ENCODE measurements around the gene ATF6.
"Not testable (repeated sequence)": the region's sequence is repeated elsewhere in the genome, so short reads cannot be mapped to it uniquely, and the experiment has no call there.

ATF6 gene

DNA sequence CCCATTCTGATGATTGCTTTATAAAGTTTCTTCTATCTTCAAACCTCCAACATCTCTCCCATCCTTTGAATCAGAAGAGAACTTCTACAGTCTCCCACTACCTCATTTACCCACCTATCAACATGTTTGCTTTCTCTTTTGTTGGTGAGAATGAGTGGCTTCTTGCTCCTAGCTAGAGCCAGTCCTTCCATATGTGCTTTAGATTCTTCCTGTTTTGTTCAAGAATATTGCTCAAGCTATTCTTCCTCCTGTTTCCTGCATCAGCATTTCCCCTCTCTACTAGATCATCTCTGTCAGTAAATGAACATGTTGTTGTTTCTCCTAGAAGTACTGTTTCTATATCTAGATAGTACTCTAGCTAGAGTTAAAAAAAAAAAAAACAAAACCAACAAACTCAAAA lies 6.3 kb downstream of the ATF6 start:
- in situ Hi-C loops (cut with MboI; ENCODE audit: low sequenced_read_pairs): no loop called here

DNA sequence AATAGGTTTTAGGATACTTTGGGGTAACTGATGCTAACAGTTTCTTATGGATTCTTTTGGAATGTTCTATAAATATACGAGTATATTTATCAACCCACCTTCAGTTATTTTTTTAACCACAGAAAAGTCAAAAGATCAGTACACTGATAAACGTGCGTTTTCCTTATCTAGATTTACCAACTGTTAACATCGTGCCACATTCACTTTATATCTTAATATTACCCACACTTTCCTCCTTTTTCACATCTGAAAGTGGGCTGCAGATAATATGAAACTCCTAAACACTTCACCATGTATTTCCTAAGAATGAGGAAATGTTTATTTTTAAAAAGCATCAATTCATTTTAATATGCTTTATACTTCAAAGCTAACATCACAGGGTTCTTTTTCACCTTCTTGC lies 7.7 kb downstream of the ATF6 start:
- in situ Hi-C loops (cut with MboI; ENCODE audit: low sequenced_read_pairs): no loop called here

- in situ Hi-C loops (cut with MboI; ENCODE audit: low sequenced_read_pairs): loop anchor here (25.0 kb wide), 1 partner anchor 485 kb away; no protein-coding TSS in a partner anchor
Observed at GRCh38 chr1:161777261-161777660, 11.1 kb downstream of the ATF6 start.

DNA sequence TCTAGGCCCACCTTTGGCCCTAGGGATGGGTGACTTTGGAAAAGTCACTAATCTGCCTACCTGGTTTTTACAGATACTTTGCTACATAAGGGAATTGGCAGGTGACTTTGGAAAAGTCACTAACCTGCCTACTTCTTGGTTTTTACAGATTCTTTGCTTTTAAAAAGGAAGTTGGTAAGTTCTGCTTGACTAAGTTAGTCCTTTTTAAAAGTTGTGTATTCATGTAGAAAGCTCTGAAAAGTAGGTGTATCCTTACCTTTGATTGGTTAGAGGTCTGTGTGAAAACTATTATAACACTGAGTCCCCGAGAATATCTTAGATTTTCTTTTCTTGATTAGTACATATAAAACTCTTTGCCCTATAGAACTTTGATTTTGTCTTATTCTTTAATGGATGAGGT lies 12.4 kb downstream of the ATF6 start:
- in situ Hi-C loops (cut with MboI; ENCODE audit: low sequenced_read_pairs): loop anchor here (25.0 kb wide), 1 partner anchor 484 kb away; no protein-coding TSS in a partner anchor

DNA sequence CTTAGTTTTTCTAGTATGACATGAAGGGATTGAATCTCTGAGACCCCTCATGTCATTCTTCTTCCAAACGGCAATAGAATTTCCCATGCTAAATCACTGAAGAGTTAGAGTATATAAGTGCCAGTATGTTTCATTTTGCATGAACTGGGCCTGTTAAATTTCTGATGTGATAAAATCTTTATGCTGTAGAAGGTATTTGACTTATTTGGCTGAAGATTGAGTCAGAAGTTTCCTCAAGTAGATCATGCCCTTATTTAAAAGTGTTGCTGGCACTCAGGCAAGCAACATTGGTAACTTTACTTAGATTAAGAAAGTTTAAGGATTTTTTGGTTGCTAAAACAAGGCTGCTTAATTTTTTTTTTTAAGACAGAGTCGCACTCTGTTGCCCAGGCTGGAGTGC lies 13.3 kb downstream of the ATF6 start:
- in situ Hi-C loops (cut with MboI; ENCODE audit: low sequenced_read_pairs): loop anchor here (25.0 kb wide), 1 partner anchor 483 kb away; no protein-coding TSS in a partner anchor

- in situ Hi-C loops (cut with MboI; ENCODE audit: low sequenced_read_pairs): loop anchor here (25.0 kb wide), 1 partner anchor 480 kb away; no protein-coding TSS in a partner anchor
Observed at GRCh38 chr1:161781995-161782394, 15.9 kb downstream of the ATF6 start.

DNA sequence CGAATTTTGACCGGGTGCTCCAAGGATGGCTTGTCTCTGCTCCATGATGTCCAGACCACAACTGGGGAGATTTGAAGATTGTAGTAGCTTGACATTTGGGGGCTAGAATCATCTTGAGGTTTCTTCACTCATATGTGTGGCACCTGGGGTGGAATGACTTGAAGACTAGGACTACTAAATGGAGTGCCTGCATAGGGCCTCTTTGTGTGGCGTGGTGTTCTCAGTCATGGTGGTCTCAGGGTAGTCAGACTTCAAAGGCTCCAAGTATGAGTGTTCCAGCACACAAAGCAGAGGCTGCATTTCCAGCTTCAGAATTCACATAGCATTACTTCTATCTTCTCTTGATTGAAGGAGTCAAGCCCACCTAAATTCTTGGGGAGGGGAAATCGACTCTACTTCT lies 16.8 kb downstream of the ATF6 start:
- in situ Hi-C loops (cut with MboI; ENCODE audit: low sequenced_read_pairs): loop anchor here (25.0 kb wide), 1 partner anchor 479 kb away; no protein-coding TSS in a partner anchor

DNA sequence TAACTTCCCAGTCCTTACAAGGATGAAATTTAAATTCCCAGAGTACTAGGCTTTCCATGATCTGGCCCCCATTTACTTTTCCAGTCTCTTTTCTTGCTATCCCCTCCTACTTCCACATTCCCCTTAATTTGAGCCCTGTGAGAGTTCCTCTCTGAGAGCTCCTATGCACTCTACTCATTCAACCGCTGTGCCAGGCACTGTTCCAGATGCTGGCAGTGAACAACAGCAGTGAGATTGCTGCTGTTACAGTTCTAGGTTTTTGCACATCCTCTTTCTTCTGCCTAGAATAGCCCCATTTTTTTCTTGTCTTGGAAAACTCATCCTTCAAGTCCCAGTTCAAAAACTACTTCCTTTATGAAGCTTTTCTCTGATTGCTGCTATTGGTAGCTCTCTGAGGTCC lies 18.8 kb downstream of the ATF6 start:
- in situ Hi-C loops (cut with MboI; ENCODE audit: low sequenced_read_pairs): loop anchor here (25.0 kb wide), 1 partner anchor 477 kb away; no protein-coding TSS in a partner anchor

DNA sequence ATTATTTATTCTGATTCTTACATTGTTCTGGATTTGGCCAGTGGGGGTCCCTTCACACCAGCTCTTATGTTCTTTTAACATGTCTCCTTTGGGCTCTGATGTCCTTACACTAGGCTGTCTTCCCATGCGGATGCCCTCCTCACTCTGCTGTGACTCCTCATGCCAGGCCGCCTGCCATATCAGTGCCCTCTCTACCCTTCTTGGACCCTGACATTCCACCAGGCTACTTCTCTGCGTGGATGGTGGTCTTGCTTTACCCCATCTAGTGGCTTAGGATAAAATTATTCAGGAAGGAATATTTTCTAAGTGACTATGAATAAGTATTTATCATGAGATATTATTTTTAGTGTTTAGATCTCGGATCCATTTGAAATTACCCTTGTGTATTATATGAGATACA lies 21.2 kb downstream of the ATF6 start:
- in situ Hi-C loops (cut with MboI; ENCODE audit: low sequenced_read_pairs): loop anchor here (25.0 kb wide), 1 partner anchor 475 kb away; no protein-coding TSS in a partner anchor

DNA sequence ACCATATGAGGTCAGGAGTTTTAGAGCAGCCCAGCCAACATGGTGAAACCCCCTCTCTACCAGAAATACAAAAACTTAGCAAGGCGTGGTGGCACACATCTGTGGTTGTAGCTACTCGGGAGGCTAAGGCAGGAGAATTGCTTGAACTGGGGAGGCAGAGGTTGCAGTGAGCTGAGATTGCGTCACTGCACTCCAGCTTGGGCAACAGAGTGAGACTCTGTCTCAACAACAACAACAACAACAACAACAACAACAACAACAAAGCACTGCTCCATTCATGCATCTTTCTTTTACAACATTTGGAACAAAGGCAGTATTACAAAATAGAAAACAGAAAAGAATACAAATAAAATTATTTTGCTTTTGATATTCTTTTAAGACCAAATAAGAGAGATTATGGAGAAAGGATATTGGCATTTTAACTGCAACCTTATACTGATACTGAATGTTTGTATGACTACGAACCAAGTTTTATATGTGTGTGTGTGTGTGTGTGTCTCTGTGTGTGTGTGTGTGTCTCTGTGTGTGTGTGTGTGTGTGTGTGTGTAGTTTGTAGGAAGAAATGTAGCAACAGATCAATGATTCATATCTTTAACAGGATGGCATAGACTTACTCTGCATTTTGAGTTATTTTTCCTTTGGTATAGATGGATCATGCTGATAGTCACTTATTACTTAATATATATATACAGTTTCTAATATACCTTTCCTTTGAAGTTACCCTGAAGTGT lies 24.6 kb downstream of the ATF6 start:
- in situ Hi-C loops (cut with MboI; ENCODE audit: low sequenced_read_pairs): loop anchor here (10.0 to 25.0 kb wide), 2 partner anchors 244 to 472 kb away; no protein-coding TSS in a partner anchor

GRCh38 chr1:161791904-161792655 lies 26.0 kb downstream of the ATF6 start:
- in situ Hi-C loops (cut with MboI; ENCODE audit: low sequenced_read_pairs): loop anchor here (10.0 to 25.0 kb wide), 2 partner anchors 243 to 470 kb away; no protein-coding TSS in a partner anchor

DNA sequence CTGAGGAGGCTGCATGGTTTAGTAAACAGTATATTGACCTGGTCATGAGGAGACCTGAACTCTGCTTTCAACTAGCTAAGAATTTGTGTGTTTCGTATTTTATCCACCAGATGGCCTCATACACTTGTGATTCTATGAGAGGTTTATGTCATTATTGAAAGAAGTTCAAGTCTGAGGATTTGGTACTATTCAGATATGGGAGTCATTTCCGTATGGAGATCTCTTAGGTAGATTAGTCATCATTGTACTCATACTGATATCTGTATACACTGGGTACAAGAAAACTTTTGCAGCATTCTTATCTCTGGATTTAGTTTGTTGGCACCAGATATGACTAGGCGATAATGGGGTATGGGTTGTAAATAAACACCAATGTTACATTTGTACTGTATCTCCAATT lies 26.6 kb downstream of the ATF6 start:
- in situ Hi-C loops (cut with MboI; ENCODE audit: low sequenced_read_pairs): loop anchor here (10.0 to 25.0 kb wide), 2 partner anchors 242 to 470 kb away; no protein-coding TSS in a partner anchor

DNA sequence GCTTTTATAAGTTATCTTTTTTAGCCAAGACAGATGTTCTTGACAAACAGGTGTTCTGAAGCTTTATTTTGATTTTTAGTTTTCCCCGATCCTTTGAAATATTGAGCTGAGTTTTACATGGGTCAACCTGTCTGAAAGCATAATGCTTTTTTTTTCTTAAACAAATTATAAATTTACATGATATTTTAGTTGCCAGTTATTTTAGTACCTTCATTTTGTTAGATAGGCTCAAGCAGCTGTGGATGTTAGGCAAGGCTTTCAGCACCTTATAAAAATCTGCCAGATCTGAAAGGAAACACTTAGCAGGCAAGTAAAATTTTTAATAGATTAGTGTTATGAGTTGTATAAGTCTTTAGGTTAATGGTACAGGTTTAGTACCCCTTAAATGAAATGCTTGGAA lies 33.7 kb downstream of the ATF6 start:
- in situ Hi-C loops (cut with MboI; ENCODE audit: low sequenced_read_pairs): loop anchor here (10.0 to 25.0 kb wide), 2 partner anchors 235 to 463 kb away; no protein-coding TSS in a partner anchor

DNA sequence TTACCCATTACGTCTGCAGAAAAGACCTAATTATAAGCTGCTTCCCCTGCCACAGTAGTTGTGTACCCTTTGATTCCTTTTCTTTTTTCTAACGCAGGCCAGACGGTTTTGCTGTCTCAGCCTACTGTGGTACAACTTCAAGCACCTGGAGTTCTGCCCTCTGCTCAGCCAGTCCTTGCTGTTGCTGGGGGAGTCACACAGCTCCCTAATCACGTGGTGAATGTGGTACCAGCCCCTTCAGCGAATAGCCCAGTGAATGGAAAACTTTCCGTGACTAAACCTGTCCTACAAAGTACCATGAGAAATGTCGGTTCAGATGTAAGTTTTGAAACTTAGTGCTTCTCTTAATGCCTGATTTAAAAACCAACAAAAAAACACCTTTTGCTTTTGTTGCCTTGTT lies 35.8 kb downstream of the ATF6 start:
- in situ Hi-C loops (cut with MboI; ENCODE audit: low sequenced_read_pairs): no loop called here

DNA sequence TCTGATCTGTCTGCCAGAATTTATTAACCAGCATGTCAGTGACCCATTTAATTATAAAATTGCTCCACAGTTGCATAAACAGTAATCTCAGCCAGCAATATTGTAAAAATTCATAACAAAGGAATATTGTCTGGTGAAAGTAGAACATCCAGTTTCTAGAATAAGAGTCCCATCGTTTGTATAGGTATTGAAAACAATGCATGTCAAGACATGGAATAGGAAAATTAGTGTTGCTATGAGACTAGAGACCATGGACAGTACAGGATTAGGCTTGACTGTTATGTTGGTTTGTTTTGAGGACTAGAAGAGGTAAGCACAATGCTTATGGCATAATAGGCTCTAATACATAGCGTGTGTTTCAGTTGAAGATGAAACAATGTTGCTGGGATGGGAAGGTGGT lies 37.1 kb downstream of the ATF6 start:
- in situ Hi-C loops (cut with MboI; ENCODE audit: low sequenced_read_pairs): no loop called here

- in situ Hi-C loops (cut with MboI; ENCODE audit: low sequenced_read_pairs): no loop called here
Observed at GRCh38 chr1:161805399-161806197, 39.5 kb downstream of the ATF6 start.

DNA sequence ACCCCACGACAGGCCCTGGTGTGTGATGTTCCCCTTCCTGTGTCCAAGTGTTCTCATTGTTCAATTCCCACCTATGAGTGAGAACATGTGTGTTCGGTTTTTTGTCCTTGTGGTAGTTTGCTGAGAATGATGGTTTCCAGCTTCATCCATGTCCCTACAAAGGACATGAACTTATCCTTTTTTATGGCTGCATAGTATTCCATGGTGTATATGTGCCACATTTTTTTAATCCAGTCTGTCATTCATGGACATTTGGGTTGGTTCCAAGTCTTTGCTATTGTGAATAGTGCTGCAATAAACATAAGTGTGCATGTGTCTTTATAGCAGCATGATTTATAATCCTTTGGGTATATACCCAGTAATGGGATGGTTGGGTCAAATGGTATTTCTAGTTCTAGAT lies 43.1 kb downstream of the ATF6 start:
- in situ Hi-C loops (cut with MboI; ENCODE audit: low sequenced_read_pairs): not testable (repeated sequence)

DNA sequence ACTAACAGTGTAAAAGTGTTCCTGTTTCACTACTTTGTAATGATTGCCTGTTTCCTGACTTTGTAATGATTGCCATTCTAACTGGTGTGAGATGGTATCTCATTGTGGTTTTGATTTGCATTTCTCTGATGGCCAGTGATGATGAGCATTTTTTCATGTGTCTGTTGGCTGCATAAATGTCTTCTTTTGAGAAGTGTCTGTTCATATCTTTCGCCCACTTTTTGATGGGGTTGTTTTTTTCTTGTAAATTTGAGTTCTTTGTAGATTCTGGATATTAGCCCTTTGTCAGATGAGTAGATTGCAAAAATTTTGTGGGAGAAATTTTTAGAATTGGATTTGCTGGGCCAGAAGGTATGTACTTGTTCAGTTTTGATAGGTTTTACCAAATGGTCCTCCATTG lies 43.5 kb downstream of the ATF6 start:
- in situ Hi-C loops (cut with MboI; ENCODE audit: low sequenced_read_pairs): not testable (repeated sequence)

GRCh38 chr1:161810780-161811179 lies 44.7 kb downstream of the ATF6 start:
- in situ Hi-C loops (cut with MboI; ENCODE audit: low sequenced_read_pairs): no loop called here

DNA sequence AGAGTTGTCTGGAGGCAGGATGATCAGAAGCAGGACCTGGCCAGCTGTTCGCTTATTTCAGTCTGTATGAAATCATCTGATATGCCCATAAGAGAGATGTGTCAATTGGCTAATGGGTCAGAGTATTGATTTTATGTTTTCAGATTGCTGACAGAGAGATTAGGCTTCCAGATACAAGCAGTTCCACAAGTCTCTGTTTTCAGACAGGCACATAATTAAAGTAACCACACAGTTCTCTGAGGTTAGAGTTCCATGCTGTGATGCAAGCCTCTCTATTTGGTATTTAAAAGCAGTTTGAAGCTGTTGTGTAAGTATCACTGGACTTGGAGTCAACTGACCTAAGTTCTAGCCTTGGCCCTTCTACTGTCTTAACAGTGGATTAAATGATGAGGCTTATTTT lies 50.1 kb downstream of the ATF6 start:
- in situ Hi-C loops (cut with MboI; ENCODE audit: low sequenced_read_pairs): no loop called here
